Transverse colon (tissue), 4 donors: ENCODE measurements around the gene TRPM4.
A peak's percentile ranks its signal among the peaks of the same experiment; 100 is the strongest.

Source experiments
- CTCF ChIP-seq, 5 experiments: fragments of 200-600 bp in 3 of 5; fragments of 450-650 bp in 2 of 5; sonication (generic) in 3 of 5; IDR thresholded peaks; 1 replicate in 2 of 5; 2 replicates in 3 of 5; pipeline ENCODE4 v1.5.1; 2016 to 2017; ENCODE audit warnings: antibody characterized with exemption in 5 of 5, inconsistent platforms in 3 of 5, mild to moderate bottlenecking in 2 of 5, moderate library complexity in 1 of 5
- EP300 ChIP-seq: sonication (generic); formaldehyde crosslinking; IDR thresholded peaks from one replicate; pipeline ENCODE4 v1.6.1; 2017; ENCODE audit warnings: antibody characterized with exemption, low read depth
- POLR2A ChIP-seq: fragments of 450-650 bp; IDR thresholded peaks from one replicate; pipeline ENCODE4 v1.6.1; 2016; ENCODE audit warnings: antibody characterized with exemption, mild to moderate bottlenecking, moderate library complexity
- POLR2AphosphoS5 ChIP-seq, 3 donors: sonication (generic); formaldehyde crosslinking; IDR thresholded peaks; one replicate each; pipeline ENCODE4 v1.6.1; 2016; ENCODE audit warnings: antibody characterized with exemption in 3 of 3

GRCh38 chr19:49165865-49166301 is 8.3 kb downstream of the TRPM4 start:
- peak in 1 of 5 experiments; percentile 28 for TF ChIP-seq CTCF (IDR thresholded peaks at IDR 0.05)
- TF ChIP-seq POLR2AphosphoS5 (IDR thresholded peaks at IDR 0.05): no peak
- TF ChIP-seq POLR2A: no peak
- no peak for TF ChIP-seq EP300
